LNCaP clone FGC (cell line): ENCODE measurements around the gene TERC.

ENCODE experiments used
- DNase-seq: peaks from one replicate; pipeline ENCODE4 v3.0.0-alpha.2; 2011; ENCODE audit warnings: low read depth
- H3K4me3 ChIP-seq: 2 replicates; pipeline ENCODE4 v1.5.1; 2011; ENCODE audit warnings: mild to moderate bottlenecking, low read depth, low read length, control low read depth
- CTCF ChIP-seq: IDR thresholded peaks from 2 replicates; pipeline ENCODE4 v1.5.1; 2012; ENCODE audit warnings: mild to moderate bottlenecking; ENCODE audit not compliant: control insufficient read depth, insufficient read depth; ENCODE audit errors: extremely low read depth

Gene TERC

GRCh38 chr3:169781209-169781855 lies 16.5 kb upstream of the TERC start:
- H3K4me3 ChIP-seq: no peak overlapping the region
- TF ChIP-seq CTCF: no peak
- no peak for DNase-seq

GRCh38 chr3:169780742-169781141 lies 15.9 kb upstream of the TERC start:
- no peak for DNase-seq
- no peak overlapping the region for H3K4me3 ChIP-seq
- no peak for TF ChIP-seq CTCF

GRCh38 chr3:169777822-169778221 lies 13.0 kb upstream of the TERC start:
- no peak overlapping the region for H3K4me3 ChIP-seq
- DNase-seq: no peak
- no peak for TF ChIP-seq CTCF

- no peak for DNase-seq
- peak overlapping the region; percentile 92 for H3K4me3 ChIP-seq
- no peak for TF ChIP-seq CTCF
Observed at GRCh38 chr3:169774186-169774585, 9.3 kb upstream of the TERC start.

DNA sequence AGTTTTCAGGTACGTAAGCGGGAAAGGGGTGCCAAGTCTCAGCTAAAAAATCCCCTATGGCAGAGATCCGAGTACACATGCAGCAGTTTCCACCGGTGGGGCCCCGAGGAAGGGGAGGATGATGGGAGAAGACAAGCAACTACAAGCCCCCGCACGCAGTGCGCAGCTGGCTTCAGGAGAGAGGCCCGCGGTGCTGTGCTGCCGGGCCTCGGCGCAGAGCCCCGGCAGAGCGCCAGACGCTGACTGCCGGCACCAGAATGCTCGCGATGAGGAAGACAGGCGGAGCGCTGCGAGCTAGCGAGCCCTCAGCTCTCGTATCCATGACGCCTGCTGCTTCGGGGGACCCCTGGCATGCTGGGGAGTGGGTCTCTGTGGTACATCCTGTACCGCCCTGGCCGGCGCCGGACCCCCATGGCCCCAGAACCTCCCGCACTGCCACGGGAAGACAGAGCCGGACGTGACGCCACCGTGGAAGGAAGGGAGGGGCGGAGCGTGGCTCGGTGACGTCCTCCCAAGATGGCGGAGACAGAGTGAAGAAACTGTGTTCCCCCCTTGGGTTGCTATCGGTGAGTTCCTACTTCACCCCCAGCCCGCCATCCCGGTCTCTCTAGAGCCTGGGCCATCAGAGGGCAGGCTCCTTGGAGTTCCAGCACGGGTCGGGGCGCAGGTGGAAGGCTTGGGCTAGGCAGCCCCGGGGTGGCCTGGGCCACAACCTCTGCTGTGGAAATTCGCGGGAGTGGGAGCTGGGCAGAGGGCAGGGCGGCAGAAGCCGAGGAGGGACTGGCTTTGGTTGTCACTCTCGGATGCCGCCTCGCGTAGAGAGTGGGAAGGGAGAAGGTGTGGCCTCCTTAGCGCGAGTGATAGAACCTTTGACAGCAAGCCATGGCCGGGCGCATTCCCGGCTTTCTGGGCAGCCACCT lies 8.3 kb upstream of the TERC start, which contains the start of gene MYNN:
MYNN (plus strand) TSS at position 500 of the 920 bp plus-strand sequence. CDS start 900 bp downstream, outside the sequence.
- TF ChIP-seq CTCF: no peak
- H3K4me3 ChIP-seq: peak within 1 kb of the TSS; percentile 92
- DNase-seq: peak; percentile 72

GRCh38 chr3:169772305-169772896 lies 7.5 kb upstream of the TERC start:
- peak; percentile 50 for DNase-seq
- TF ChIP-seq CTCF: no peak
- peak overlapping the region; percentile 92 for H3K4me3 ChIP-seq
